ENCODE data around the gene TBL3. TPM values are rescaled to one million over a fixed set of nuclear protein-coding genes. Genes with fewer than 3 reads are reported as not detected.

The TBL3 gene
- total RNA-seq, 1 donor from 2014 or later = 26.8 TPM

GRCh38 chr16:2029350-2029749, 57.5 kb downstream of the TBL3 start:
- DNase-seq = no peak
- Mint-ChIP-seq H3K4me1 (ENCODE audit: low read depth, unreplicated experiment) (peaks cover 4% of the 10 kb centered on the region), H3K27me3 (ENCODE audit: unreplicated experiment) (peaks cover 10% of the 10 kb centered on the region), H3K4me3 (ENCODE audit: unreplicated experiment) (no peak overlapping the region), H3K27ac (ENCODE audit: unreplicated experiment) (no peak overlapping the region), H3K9me3 (ENCODE audit: unreplicated experiment) (peaks cover 5% of the 10 kb centered on the region), H3K36me3 (ENCODE audit: unreplicated experiment) (no peaks in the 10 kb centered on the region)
- no peak for TF ChIP-seq CTCF (IDR thresholded peaks at IDR 0.05; ENCODE audit: partially characterized antibody, unreplicated experiment)

GRCh38 chr16:2030036-2030435, 58.2 kb downstream of the TBL3 start:
- H3K27ac Mint-ChIP-seq (ENCODE audit: unreplicated experiment) = no peak overlapping the region
- H3K9me3 Mint-ChIP-seq (ENCODE audit: unreplicated experiment) = peaks cover 9% of the 10 kb centered on the region
- no peak for DNase-seq
- peaks cover 4% of the 10 kb centered on the region for H3K4me1 Mint-ChIP-seq (ENCODE audit: low read depth, unreplicated experiment)
- H3K27me3 Mint-ChIP-seq (ENCODE audit: unreplicated experiment) = peaks cover 12% of the 10 kb centered on the region
- TF ChIP-seq CTCF (IDR thresholded peaks at IDR 0.05; ENCODE audit: partially characterized antibody, unreplicated experiment) = no peak
- no peaks in the 10 kb centered on the region for H3K36me3 Mint-ChIP-seq (ENCODE audit: unreplicated experiment)
- no peak overlapping the region for H3K4me3 Mint-ChIP-seq (ENCODE audit: unreplicated experiment)

- no peaks in the 10 kb centered on the region for H3K36me3 Mint-ChIP-seq (ENCODE audit: unreplicated experiment)
- H3K4me1 Mint-ChIP-seq (ENCODE audit: low read depth, unreplicated experiment) = peaks cover 4% of the 10 kb centered on the region
- H3K9me3 Mint-ChIP-seq (ENCODE audit: unreplicated experiment) = peaks cover 9% of the 10 kb centered on the region
- DNase-seq = no peak
- no peak overlapping the region for H3K4me3 Mint-ChIP-seq (ENCODE audit: unreplicated experiment)
- no peak overlapping the region for H3K27ac Mint-ChIP-seq (ENCODE audit: unreplicated experiment)
- peaks cover 8% of the 10 kb centered on the region for H3K27me3 Mint-ChIP-seq (ENCODE audit: unreplicated experiment)
- no peak for TF ChIP-seq CTCF (IDR thresholded peaks at IDR 0.05; ENCODE audit: partially characterized antibody, unreplicated experiment)
Observed at GRCh38 chr16:2031081-2031577, 59.3 kb downstream of the TBL3 start.

Other genes with a start within 250 kb of the TBL3 start
- gene NME3, start 200.5 kb upstream of the TBL3 start, total RNA-seq (ENCODE audit: unreplicated experiment) = 79.1 TPM
- gene EME2, start 199.2 kb upstream of the TBL3 start, total RNA-seq (ENCODE audit: unreplicated experiment) = 68.7 TPM
- gene MRPS34, start 198.9 kb upstream of the TBL3 start, total RNA-seq (ENCODE audit: unreplicated experiment) = 75.1 TPM
- gene SPSB3, start 189.5 kb upstream of the TBL3 start, total RNA-seq (ENCODE audit: unreplicated experiment) = 80.4 TPM
- gene NUBP2, start 189.1 kb upstream of the TBL3 start, total RNA-seq (ENCODE audit: unreplicated experiment) = 66.1 TPM
- gene IGFALS, start 178.3 kb upstream of the TBL3 start, total RNA-seq (ENCODE audit: unreplicated experiment) = 0.39 TPM
- gene HAGH, start 145.2 kb upstream of the TBL3 start, total RNA-seq (ENCODE audit: unreplicated experiment) = 99.6 TPM
- gene FAHD1, start 144.8 kb upstream of the TBL3 start, total RNA-seq (ENCODE audit: unreplicated experiment) = 26.5 TPM
- gene MEIOB, start 99.9 kb upstream of the TBL3 start, total RNA-seq (ENCODE audit: unreplicated experiment) = 2.4 TPM
- 7.8 TPM for gene HS3ST6, start 53.6 kb upstream of the TBL3 start, total RNA-seq (ENCODE audit: unreplicated experiment)
- 50.9 TPM for gene MSRB1, start 28.9 kb upstream of the TBL3 start, total RNA-seq (ENCODE audit: unreplicated experiment)
- not detected for gene RPL3L, start 17.4 kb upstream of the TBL3 start, total RNA-seq (ENCODE audit: unreplicated experiment)
- gene NDUFB10, start 12.5 kb upstream of the TBL3 start, total RNA-seq (ENCODE audit: unreplicated experiment) = 302 TPM
- 1,772 TPM for gene RPS2, start 7.2 kb upstream of the TBL3 start, total RNA-seq (ENCODE audit: unreplicated experiment)
- gene RNF151, start 5.2 kb upstream of the TBL3 start, total RNA-seq (ENCODE audit: unreplicated experiment) = not detected
- gene NOXO1, start 9.4 kb downstream of the TBL3 start, total RNA-seq (ENCODE audit: unreplicated experiment) = 1.3 TPM
- gene GFER, start 12.1 kb downstream of the TBL3 start, total RNA-seq (ENCODE audit: unreplicated experiment) = 26.0 TPM
- gene SYNGR3, start 17.9 kb downstream of the TBL3 start, total RNA-seq (ENCODE audit: unreplicated experiment) = 45.7 TPM
- gene ZNF598, start 37.8 kb downstream of the TBL3 start, total RNA-seq (ENCODE audit: unreplicated experiment) = 90.4 TPM
- gene NPW, start 47.7 kb downstream of the TBL3 start, total RNA-seq (ENCODE audit: unreplicated experiment) = 0.91 TPM
- 22.3 TPM for gene NHERF2, start 54.8 kb downstream of the TBL3 start, total RNA-seq (ENCODE audit: unreplicated experiment)
- 194 TPM for gene NTHL1, start 75.8 kb downstream of the TBL3 start, total RNA-seq (ENCODE audit: unreplicated experiment)
- gene TSC2, start 75.9 kb downstream of the TBL3 start, total RNA-seq (ENCODE audit: unreplicated experiment) = 215 TPM
- gene PKD1, start 163.8 kb downstream of the TBL3 start, total RNA-seq (ENCODE audit: unreplicated experiment) = 628 TPM
- 292 TPM for gene RAB26, start 176.6 kb downstream of the TBL3 start, total RNA-seq (ENCODE audit: unreplicated experiment)
- gene TRAF7, start 183.7 kb downstream of the TBL3 start, total RNA-seq (ENCODE audit: unreplicated experiment) = 74.8 TPM
- gene CASKIN1, start 224.6 kb downstream of the TBL3 start, total RNA-seq (ENCODE audit: unreplicated experiment) = 31.6 TPM
- 57.9 TPM for gene MLST8, start 233.4 kb downstream of the TBL3 start, total RNA-seq (ENCODE audit: unreplicated experiment)
- gene BRICD5, start 238.8 kb downstream of the TBL3 start, total RNA-seq (ENCODE audit: unreplicated experiment) = 30.2 TPM
- 33.9 TPM for gene PGP, start 242.8 kb downstream of the TBL3 start, total RNA-seq (ENCODE audit: unreplicated experiment)